Right renal cortex interstitium (tissue), 3 donors: ENCODE data around the gene ZNF48. TPM values are rescaled to one million over a fixed set of nuclear protein-coding genes. Genes with fewer than 3 reads are reported as not detected.

ENCODE experiments used
- DNase-seq, 3 donors: peaks; one replicate each; pipeline ENCODE4 v3.0.0-alpha.2; 2013; ENCODE audit warnings: low read depth in 3 of 3, low spot score in 2 of 3
- polyA plus RNA-seq, 3 donors: library from polyadenylated mRNA; unstranded; fragments of 120-200 nt; gene quantifications; one replicate each; pipeline ENCODE4 v1.2.1, GENCODE V29; 2013; ENCODE audit not compliant: insufficient read length in 3 of 3

Gene ZNF48
- polyA plus RNA-seq, 3 donors, result 11.7 to 14.1 (median 13.0) TPM

DNA sequence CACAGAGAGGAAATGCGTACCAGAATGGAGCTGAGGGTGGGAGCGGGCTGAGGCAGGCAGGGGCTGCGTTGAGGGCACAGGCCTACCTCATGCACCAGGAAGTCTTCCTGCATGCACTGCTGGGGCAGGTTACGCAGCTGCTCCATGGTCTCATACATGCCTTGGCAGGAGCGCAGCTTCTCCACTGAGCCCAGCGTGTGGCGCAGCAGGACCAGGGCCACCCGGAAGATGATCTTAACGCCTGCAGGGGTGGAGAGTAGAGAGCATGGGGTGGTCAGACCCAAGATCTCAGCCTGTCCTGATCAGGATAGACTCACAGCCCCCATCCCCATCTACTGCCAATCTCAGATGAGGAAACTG is 36.7 kb upstream of the ZNF48 start:
- no peak for DNase-seq

DNA sequence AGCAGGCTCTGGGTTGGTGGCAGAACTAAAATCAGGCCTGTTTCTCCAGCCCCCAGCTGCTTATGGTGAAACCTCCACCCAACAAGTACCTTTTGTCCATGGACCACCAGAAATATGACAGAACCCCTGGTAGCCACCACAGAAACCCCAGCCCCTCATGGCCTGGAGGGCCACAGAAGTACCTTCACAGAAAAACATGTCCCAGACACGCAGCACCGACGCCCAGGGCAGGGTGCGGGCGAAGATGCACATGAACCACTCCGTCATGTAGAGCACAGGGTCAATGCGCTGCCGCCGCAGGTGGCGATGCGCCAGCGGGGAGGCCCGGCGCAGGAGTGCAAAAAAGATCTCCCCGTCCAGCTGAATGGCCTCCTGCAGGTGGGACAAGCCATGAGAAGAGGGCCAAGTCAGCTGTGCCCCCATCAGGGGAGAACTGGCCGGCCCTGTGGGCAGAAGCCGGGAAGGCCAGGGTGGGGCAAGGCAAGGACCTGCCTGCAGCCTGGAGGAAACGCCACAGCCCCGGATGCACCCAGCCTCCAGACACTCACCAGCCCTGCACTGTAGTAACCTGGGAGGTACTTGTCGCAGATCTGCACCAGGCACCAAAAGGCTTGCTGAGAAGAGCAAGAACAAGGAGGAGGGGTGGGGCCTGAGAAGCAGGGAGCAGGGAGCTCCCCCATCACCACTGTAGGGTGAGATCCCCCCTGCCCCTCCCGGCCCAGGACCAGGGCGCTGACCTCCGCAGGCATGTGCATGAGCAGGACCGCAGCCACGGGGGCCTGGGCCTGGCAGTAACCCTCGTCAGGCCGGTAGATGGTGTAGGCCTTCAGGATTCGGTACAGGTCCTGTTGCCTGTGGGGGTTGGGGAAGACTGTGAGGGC is 36.0 kb upstream of the ZNF48 start:
- DNase-seq, result no peak

DNA sequence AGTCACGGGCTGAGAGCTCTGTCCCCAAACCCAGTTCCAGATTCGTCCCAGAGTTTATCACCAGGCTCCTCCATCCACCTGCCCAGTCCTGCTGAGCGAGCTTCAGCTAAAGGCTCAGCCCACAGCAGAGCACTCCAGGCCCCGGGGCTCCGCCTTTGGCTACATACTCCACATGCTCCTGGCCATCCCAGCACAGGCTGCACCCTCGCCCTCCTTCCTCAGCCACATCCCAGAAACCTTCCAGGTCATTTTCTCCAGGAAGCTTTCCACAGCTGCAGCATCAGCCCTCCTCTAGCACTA is 35.4 kb upstream of the ZNF48 start:
- DNase-seq, result no peak

GRCh38 chr16:30361180-30361579 is 34.0 kb upstream of the ZNF48 start:
- no peak for DNase-seq

- no peak for DNase-seq
Observed at GRCh38 chr16:30365200-30365599, 30.0 kb upstream of the ZNF48 start.

DNA sequence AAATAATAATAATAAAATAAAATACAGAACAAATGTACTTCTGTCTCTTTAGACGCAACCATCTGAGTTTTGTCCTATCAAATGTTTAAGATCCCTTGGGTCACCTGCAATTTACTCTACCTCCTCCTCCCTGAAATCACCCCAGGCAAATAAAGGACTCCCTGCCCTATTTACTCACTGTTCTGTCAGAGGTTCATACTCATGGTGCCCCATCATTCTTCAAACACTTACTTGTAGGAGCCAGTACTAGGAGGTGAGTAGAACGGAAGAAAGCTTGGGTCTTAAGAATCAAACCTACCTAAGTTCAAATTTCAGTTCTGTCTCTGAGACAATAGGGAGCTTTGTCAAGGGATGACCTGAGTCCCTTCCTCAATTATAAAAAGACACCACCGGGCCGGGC is 28.7 kb upstream of the ZNF48 start:
- no peak for DNase-seq

DNA sequence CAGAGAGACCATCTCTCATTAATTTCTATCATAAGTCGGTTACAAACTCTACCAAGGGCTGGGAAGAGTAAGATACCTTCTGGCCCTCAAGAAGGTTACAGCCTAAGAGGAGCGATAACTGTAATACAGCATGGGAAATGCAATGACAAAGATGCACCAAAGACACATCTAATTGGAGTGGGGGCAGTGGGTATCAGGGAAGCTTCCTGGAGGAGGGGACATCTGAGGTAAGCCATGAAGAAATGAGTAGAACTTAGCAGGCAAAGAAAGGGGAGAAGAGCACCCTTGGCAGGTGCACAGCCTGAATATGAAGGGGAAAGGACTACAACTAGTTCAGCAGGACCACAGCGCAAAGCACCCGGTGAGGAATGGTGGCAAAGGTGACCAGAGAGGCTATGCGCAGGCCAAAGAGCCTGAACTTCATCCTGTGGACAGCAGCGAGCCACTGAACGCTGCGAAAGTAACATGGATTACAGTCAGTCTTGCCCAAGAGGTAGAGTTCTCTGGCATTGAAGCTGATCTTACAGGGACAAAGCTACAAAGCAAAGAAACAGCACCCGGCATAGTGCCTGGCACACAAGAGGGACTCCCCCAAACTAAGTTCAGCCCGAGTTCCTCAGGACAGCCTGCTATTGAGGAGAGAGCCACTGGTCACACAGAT is 27.7 kb upstream of the ZNF48 start:
- no peak for DNase-seq

DNA sequence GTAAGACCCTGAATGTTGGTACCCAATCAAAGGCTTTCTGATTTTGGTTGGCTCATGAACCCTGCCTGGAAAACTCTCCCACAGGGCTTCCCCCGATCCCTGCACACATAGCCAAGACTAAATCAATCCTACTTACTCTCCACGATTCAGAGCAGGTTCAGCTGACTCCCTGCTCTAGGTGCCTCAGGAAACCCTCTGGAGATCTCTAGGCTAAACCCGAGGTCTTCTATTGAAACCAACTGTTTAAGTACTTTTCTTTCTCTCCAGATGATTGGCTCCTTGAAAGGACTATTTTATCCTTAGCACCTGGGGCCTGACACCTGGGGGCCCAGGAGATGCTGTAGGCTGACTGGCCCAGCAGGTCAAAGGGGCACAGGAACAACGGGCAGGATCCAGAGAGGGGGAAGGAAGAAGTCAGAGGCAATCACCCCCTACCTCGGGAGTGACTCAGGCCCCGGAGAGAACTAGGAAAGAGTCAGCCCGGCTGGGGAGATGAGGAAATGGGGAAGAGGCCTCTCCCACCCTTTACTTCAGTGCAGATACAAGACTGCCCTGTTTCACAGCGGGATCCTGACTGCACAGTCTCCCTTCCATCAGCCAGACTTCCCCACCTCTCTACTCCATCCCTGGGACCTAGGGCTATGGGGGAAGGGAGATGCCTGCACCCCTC is 27.0 kb upstream of the ZNF48 start:
- DNase-seq, result no peak

DNA sequence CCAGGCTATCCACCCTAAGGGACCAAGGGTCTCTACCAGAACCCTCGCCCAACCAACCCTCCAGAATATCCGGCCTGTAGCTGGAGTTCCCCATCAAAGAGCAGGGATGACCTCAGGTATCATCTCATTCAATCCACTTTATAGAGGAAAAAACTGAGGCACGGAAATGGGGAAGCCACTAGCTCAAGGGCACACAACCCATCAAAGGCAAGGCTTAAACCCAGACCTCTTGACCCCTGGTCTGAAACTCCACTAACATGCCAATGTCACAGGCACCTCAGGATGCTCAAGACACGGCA is 26.5 kb upstream of the ZNF48 start:
- no peak for DNase-seq

DNA sequence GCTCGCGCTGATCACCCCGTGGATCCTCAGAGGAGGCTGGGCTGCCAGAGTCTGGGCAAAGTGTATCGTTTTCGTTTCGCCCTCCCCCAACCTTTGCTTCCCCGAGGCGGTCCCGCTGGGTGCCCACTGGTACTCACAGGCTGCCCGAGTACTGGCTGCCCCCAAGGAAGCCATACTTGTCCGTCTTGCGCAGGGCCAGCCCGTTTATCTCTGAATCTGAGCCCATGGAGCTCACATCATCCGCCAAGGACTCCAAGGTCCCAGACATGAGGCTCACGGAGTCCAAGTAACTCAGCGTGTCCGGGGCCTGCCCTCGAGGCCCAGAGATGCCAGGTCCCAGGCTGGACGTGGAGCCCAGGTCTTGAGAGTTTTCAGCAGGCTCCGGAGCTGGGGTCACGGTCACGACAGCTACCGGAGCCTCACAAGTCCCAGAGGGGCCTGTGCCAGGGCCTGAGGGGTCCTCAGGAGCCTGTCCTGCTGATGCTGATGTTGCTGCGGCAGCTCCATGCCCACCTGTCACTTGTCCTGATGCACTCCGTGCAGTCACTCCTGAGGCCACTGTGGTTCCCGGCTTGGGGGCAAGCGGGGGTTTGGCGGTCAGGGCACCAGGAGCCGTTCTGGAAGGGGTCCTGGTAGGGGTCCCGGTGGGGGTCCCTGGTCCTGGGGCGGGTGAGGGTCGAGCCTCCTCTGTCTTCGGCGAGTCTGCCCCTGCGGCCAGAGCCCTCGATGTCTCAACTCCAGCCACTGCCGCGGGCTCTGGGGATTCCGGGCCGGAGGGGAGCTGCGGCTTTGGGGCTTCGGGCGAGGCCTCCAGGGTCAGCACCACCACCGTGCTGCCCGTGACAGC is 25.9 kb upstream of the ZNF48 start:
- no peak for DNase-seq

- DNase-seq, result no peak
Observed at GRCh38 chr16:30369938-30370455, 25.2 kb upstream of the ZNF48 start.

DNA sequence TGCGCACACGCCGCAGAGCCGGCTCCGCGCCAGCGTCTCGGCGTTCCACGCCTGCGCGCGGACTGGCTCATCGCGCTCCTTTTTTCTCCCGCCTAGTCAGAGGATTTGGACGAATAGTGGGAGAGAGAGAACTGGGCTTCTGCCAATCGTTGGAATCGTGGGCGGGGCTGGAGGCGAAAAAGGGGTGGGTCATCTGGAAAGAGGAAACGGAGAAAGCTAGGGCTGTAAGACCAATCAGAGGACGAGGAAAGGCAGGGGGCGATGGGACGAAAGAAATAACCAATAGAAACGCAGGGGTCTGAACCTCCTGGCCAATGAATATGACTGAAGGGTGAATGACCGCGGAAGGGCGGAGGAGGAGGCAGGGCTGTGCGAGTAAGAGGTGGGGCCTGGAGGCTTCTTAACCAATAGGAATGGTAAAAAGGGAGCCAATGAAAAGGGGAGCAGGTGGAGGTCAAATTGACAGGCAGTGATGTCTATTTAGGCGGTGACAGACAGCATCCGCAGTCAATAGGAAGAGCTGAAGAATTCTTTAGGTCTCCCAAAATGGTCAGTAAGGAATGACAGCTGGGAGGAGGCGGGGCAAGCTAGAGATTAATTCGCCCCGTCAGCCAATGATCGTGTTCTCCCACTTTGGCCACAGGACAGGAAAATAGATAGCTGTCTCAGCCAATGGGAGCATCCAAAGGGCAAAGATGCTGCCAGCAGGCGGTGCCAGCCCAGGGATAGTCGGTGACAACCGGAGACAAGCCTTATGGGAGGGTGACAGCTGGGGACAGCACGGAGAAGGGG is 24.6 kb upstream of the ZNF48 start, which contains the start of gene TBC1D10B:
TSS of gene TBC1D10B (minus strand) at position 39 of the 792 bp plus-strand sequence. CDS start 311 bp downstream, outside the sequence.
- peak; percentile 99 to 100 (median 100) for DNase-seq

DNA sequence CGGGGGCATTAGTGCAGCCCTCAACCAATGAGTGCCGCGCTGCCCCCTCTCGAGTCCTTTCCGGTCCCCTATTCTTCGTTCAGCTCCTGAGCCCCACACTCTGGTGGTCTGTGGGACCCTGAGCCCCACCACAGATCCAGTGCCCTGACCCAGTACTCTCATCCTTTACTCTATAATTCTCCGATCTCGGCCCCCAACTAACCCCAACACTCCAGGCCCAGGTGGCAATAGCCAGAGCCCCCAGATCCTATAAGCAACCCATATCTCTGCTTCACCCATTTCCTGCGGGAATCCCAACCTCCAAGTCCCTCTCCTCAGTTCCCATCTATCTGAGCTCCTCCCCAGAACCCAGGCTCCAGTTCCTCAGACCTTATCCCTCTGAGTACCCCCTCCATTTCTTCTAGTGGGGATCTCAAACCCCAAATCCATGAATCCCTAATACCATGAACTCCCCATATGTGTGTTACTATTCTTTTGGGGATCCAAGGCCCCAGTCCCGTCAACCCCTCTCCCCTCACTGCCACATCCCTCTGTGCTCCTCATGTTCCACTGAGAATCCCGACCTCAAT is 23.9 kb upstream of the ZNF48 start:
- DNase-seq, result no peak

DNA sequence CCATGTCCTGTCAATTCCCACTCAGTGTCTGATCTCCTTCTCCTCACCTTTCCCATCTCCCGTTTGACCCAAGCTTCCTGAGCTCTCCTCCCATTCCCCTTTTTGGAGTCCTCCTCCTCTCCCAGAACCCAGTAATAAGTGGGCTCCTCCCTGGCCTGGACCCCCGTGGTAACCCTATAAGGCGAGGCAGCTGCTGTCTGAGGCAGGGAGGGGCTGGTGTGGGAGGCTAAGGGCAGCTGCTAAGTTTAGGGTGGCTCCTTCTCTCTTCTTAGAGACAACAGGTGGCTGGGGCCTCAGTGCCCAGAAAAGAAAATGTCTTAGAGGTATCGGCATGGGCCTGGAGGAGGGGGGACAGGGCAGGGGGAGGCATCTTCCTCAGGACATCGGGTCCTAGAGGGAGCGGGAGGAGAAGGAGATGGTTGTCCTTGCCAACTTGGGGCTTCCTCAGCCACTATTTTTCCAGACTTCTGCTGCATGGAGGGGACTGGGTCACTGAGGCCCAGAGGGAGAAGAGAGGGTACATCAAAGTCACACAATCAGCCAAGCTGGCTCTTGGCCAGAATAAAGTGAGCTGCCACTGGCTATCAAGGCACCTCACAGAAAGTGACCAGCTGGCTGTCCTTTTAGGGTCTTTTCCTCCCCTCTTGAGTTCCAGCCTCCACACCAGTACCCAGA is 23.0 kb upstream of the ZNF48 start:
- DNase-seq, result no peak

GRCh38 chr16:30372725-30373124 is 22.5 kb upstream of the ZNF48 start:
- no peak for DNase-seq

GRCh38 chr16:30374538-30374937 is 20.7 kb upstream of the ZNF48 start, which contains the start of gene MYL11:
Gene MYL11 (plus strand): TSS chr16:30374802. CDS start chr16:30374858, 56 bp downstream.
- DNase-seq, result no peak

DNA sequence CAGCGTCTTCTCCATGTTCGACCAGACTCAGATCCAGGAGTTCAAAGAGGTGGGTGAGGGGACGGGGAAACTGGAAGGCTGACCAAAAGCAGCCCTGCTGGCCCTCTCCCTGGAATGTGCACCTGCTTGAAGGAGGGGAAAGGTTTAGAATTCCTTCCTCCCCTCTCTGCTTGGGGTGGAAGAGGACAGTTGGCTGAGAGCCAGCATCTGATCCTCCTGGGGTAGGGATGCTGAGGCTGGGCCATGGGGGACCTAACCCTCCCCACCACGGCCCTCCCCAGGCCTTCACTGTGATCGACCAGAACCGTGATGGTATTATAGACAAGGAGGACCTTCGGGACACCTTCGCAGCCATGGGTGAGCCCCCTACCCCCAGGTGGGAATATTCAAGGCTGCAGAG is 19.4 kb upstream of the ZNF48 start:
- no peak for DNase-seq

DNA sequence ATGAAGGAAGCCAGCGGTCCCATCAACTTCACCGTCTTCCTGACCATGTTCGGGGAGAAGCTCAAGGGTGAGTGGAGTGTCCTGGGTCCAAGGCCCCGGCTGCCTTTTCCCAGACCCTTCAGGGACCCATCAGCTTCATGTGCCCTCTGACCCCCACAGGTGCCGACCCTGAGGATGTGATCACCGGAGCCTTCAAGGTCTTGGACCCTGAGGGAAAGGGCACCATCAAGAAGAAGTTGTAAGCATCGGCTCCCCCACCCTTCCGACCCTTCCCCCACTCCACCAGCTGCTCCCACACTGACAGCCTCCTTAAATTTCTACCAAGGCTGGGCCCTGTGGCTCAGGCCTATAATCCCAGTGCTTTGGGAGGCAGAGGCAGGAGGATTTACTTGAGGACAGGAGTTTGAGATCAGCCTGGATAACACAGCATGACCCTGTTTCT is 18.7 kb upstream of the ZNF48 start:
- DNase-seq, result no peak
